HG02852 (cell line): ENCODE measurements around the gene AK5.
A peak's percentile ranks its signal among the peaks of the same experiment; 100 is the strongest.

Experiments used
- ATAC-seq: cut with Tn5 transposase; IDR thresholded peaks from one replicate; pipeline ENCODE4 v1.9.1; 2021; ENCODE audit warnings: mild to moderate bottlenecking, moderate library complexity; ENCODE audit not compliant: unreplicated experiment

AK5 gene

GRCh38 chr1:77582905-77583304 lies 301.1 kb downstream of the AK5 start:
- peak; percentile 53 for ATAC-seq

- ATAC-seq: peak; percentile 44
Measured at GRCh38 chr1:77583483-77583882, 301.7 kb downstream of the AK5 start.

- no peak for ATAC-seq
Measured at GRCh38 chr1:77584884-77585283, 303.1 kb downstream of the AK5 start.

- no peak for ATAC-seq
Measured at GRCh38 chr1:77585610-77586314, 303.9 kb downstream of the AK5 start.

- ATAC-seq: no peak
Measured at GRCh38 chr1:77589231-77589630, 307.4 kb downstream of the AK5 start.

- no peak for ATAC-seq
Measured at GRCh38 chr1:77590651-77591050, 308.8 kb downstream of the AK5 start.

GRCh38 chr1:77592906-77593305 lies 311.1 kb downstream of the AK5 start:
- ATAC-seq: no peak

- peak; percentile 93 for ATAC-seq
Measured at GRCh38 chr1:77594366-77595112, 312.7 kb downstream of the AK5 start.

GRCh38 chr1:77597310-77597709 lies 315.5 kb downstream of the AK5 start:
- no peak for ATAC-seq

- no peak for ATAC-seq
Measured at GRCh38 chr1:77605246-77606026, 323.6 kb downstream of the AK5 start.

GRCh38 chr1:77608893-77609292 lies 327.1 kb downstream of the AK5 start:
- no peak for ATAC-seq
